EL (cell line): Measurements from ENCODE around the gene DNAAF3.

Source experiments
- DNase-seq: peaks from one replicate; pipeline ENCODE4 v3.0.0-alpha.2; 2016

Gene DNAAF3

DNA sequence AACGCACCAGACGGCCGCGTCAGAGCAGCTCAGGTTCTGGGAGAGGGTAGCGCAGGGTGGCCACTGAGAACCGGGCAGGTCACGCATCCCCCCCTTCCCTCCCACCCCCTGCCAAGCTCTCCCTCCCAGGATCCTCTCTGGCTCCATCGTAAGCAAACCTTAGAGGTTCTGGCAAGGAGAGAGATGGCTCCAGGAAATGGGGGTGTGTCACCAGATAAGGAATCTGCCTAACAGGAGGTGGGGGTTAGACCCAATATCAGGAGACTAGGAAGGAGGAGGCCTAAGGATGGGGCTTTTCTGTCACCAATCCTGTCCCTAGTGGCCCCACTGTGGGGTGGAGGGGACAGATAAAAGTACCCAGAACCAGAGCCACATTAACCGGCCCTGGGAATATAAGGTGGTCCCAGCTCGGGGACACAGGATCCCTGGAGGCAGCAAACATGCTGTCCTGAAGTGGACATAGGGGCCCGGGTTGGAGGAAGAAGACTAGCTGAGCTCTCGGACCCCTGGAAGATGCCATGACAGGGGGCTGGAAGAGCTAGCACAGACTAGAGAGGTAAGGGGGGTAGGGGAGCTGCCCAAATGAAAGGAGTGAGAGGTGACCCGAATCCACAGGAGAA is 50.9 kb downstream of the DNAAF3 start:
- peak; percentile 46 for DNase-seq

DNA sequence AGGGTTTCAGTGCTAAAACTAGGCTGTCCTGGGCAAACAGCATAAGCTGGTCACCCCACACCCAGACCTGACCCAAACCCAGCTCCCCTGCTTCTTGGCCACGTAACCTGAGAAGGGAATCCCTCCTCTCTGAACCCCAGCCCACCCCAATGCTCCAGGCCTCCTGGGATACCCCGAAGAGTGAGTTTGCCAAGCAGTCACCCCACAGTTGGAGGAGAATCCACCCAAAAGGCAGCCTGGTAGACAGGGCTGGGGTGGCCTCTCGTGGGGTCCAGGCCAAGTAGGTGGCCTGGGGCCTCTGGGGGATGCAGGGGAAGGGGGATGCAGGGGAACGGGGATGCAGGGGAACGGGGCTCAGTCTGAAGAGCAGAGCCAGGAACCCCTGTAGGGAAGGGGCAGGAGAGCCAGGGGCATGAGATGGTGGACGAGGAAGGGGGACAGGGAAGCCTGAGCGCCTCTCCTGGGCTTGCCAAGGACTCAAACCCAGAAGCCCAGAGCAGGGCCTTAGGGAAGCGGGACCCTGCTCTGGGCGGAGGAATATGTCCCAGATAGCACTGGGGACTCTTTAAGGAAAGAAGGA is 51.8 kb downstream of the DNAAF3 start:
- no peak for DNase-seq

DNA sequence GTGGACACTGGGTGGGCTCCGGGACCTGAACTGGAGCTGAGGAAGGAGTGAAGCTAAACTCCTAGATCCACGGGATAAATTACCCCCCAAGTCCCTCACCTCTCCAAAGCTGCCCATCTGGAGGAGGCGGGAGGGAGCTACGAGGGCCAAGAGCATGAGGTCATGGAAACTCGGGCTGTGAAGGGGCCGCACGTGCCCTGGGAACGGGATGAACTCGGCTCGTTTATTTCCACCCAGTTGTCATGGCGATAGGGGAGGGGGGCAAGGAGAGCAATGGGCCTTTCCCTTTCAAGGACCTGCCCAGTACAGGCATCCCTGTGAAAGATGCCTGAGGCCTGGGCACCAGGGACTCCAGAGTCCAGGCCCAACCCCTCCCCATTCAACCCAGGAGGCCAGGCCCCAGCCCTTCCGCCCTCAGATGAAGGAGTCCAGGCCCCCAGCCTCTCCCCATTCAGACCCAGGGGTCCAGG is 52.8 kb downstream of the DNAAF3 start:
- peak; percentile 94 for DNase-seq

DNA sequence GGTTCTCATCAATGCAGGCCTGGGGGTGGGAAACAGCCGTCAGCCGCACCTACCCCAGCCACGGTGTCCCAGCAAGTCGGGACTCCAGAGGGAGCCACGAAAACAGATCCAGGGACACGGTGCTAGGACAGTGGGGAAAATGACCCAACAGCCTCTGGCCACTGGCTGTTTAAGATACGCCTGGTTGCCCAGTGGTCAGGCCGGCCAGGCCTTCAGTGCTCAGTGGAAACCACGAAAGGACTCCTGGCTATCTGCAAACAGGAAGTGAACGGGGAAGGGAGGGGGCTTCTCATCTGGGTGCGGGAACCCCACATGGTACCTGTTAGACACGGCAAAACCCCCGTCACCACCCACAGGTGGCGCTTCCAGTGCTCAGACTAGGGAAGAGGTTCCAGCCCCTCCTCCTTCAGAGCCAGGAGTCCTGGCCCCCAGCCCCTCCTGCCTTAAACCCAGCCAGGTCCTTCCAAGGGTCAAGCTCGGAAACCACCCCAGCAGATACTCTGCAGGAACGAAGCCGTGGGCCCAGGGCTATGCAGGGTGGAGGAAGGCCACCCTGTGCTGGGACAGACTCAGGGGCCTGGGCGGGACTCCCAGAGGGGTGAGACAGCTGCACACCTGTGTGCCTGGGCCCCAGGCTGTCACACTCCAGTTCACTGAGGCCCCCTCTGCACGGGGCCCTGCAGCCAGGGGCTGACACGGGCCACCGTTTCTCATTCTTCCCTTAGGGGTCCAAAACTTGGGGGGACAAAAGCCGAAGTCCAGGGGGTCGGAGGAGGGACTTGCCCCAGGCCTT is 53.4 kb downstream of the DNAAF3 start:
- peak; percentile 28 for DNase-seq

DNA sequence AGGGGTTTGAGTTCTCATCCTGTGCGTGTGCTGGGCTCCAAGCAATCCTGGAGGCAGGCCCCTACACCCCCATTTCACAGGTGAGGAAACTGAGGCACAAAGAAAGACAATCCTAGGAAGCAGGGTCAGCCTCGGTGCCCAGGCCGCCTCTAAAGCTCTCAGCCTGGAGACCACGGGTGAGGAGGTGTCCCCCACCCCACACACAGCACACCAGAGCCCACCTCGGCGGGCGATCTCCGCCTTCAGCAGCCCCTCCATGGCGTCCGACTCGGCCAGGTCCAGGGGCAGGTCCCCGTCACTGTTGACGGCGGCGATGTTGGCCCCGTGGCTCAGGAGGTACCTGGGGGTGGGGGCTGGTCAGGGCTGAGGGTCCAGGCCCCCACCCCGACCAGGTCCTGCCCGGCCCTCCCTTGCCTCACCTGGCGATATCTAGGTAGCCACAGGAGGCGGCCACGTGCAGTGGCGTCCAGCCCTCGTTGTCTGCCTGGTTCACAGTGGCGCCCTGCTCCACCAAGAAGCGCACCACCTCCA is 54.1 kb downstream of the DNAAF3 start:
- DNase-seq, result no peak

DNA sequence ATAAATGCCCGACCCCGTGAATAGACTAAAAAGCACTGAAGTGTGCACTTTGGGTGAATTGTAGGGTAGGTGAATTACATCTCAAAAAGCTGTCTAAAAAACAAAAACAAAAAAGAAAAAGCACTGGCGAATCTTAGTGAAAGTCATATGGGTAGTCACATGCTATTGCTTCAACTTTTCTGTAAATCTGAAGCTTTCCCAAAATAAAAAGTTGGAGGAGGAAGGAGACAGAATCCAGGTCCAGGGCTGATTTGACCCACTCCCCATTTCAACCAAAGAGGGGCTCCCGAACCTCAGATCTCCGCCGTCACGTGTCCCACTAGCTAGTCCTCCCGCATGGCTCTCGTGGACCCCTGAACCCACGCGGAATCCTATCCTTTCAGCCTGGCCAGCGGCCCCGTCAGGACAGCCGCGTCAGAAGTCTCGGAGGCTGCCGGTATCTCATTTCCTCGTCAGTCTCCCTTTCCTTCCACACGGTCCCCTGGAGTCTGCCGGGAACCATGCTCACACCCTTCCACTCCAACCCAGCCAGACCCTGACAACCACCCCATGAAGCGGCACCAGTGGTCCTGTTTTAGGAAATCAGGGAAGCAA is 55.1 kb downstream of the DNAAF3 start:
- DNase-seq, result no peak

DNA sequence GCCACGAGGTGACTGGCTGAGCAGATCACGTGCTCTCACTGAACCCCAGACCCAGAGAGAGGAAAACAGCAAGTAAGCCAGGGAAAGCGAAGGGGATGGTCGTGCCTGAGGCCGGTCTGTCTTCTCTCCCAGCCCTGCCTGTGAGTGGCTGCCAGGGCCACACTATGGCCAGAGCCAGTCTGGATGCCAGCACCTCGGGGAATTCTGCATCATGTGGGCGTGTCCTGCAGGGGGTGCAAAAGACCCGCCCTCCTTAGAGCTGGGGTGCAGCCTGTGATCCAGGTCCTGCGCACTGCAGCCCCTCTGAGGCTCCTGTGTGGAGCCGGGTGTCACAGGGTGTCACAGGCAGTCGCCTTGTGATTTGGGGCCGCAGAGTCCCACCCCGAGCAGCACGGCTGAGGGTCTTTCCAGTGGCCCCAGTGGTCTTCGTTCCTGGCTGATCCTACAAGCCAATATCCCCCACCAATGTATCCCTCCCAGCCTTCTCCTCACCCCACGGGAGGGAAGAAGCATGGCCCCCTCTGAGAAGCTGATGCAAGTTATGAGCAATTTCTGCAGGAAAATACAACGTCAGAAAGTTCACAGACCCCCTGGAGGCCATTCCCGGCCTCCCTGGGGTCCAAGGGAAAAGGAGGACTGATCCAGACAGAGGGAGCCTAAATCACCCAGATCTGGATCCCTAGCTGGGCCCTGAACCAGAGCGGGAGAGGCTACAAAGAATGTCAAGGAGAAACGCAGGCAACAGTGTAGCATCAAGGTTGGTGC is 56.7 kb downstream of the DNAAF3 start:
- no peak for DNase-seq
